KOPT-K1 (cell line): ENCODE results near the gene NFATC1.

Experiments used
- H3K27ac ChIP-seq: fragments of 200-600 bp; sonication (generic); 2 replicates; pipeline ENCODE4 v1.5.1; 2016; ENCODE audit warnings: antibody characterized with exemption, mild to moderate bottlenecking, low read depth, low read length; ENCODE audit not compliant: poor library complexity, severe bottlenecking
- H3K36me3 ChIP-seq: fragments of 200-600 bp; sonication (generic); 2 replicates; pipeline ENCODE4 v1.5.1; 2017; ENCODE audit warnings: antibody characterized with exemption, mild to moderate bottlenecking, low read length, moderate library complexity; ENCODE audit not compliant: insufficient read depth
- H3K9me3 ChIP-seq: fragments of 200-600 bp; sonication (generic); 2 replicates; pipeline ENCODE4 v1.5.1; 2017; ENCODE audit warnings: antibody characterized with exemption, low read length, mild to moderate bottlenecking; ENCODE audit not compliant: insufficient read depth, poor library complexity, severe bottlenecking

The NFATC1 gene

GRCh38 chr18:79532313-79533007 is 136.7 kb downstream of the NFATC1 start:
- H3K27ac ChIP-seq, result no peak overlapping the region
- no peaks in the 10 kb centered on the region for H3K9me3 ChIP-seq
- peaks cover 12% of the 10 kb centered on the region; the same call in 1 of the 2 replicates for H3K36me3 ChIP-seq

- Histone ChIP-seq H3K9me3 (peaks cover 7% of the 10 kb centered on the region), H3K36me3 (peaks cover 6% of the 10 kb centered on the region; the same call in 1 of the 2 replicates), H3K27ac (no peak overlapping the region)
Measured at GRCh38 chr18:79533146-79533545, 137.4 kb downstream of the NFATC1 start.

- peaks cover 7% of the 10 kb centered on the region for H3K9me3 ChIP-seq
- peaks cover 2% of the 10 kb centered on the region; the same call in 1 of the 2 replicates for H3K36me3 ChIP-seq
- H3K27ac ChIP-seq, result no peak overlapping the region
Measured at GRCh38 chr18:79533591-79533990, 137.9 kb downstream of the NFATC1 start.

GRCh38 chr18:79534356-79534755 is 138.6 kb downstream of the NFATC1 start:
- Histone ChIP-seq H3K27ac (no peak overlapping the region), H3K36me3 (no peaks in the 10 kb centered on the region; the same call in 1 of the 2 replicates), H3K9me3 (peaks cover 7% of the 10 kb centered on the region)

GRCh38 chr18:79537758-79538157 is 142.0 kb downstream of the NFATC1 start:
- no peaks in the 10 kb centered on the region for H3K36me3 ChIP-seq
- H3K27ac ChIP-seq, result no peak overlapping the region
- H3K9me3 ChIP-seq, result peaks cover 7% of the 10 kb centered on the region

- no peak overlapping the region for H3K27ac ChIP-seq
- peaks cover 7% of the 10 kb centered on the region for H3K9me3 ChIP-seq
- no peaks in the 10 kb centered on the region for H3K36me3 ChIP-seq
Measured at GRCh38 chr18:79538635-79539034, 142.9 kb downstream of the NFATC1 start.

- no peaks in the 10 kb centered on the region for H3K36me3 ChIP-seq
- H3K27ac ChIP-seq, result no peak overlapping the region
- peaks cover 7% of the 10 kb centered on the region for H3K9me3 ChIP-seq
Measured at GRCh38 chr18:79540161-79540903, 144.6 kb downstream of the NFATC1 start.

- peaks cover 7% of the 10 kb centered on the region for H3K9me3 ChIP-seq
- no peaks in the 10 kb centered on the region for H3K36me3 ChIP-seq
- no peak overlapping the region for H3K27ac ChIP-seq
Measured at GRCh38 chr18:79540904-79541282, 145.2 kb downstream of the NFATC1 start.

GRCh38 chr18:79542213-79542612 is 146.5 kb downstream of the NFATC1 start:
- no peak overlapping the region for H3K27ac ChIP-seq
- peaks cover 7% of the 10 kb centered on the region for H3K9me3 ChIP-seq
- H3K36me3 ChIP-seq, result no peaks in the 10 kb centered on the region

- no peak overlapping the region for H3K27ac ChIP-seq
- peaks cover under 1% of the 10 kb centered on the region for H3K9me3 ChIP-seq
- no peaks in the 10 kb centered on the region for H3K36me3 ChIP-seq
Measured at GRCh38 chr18:79542876-79543750, 147.4 kb downstream of the NFATC1 start.

GRCh38 chr18:79543861-79544385 is 148.2 kb downstream of the NFATC1 start:
- Histone ChIP-seq H3K9me3 (no peaks in the 10 kb centered on the region), H3K36me3 (no peaks in the 10 kb centered on the region), H3K27ac (no peak overlapping the region)

- Histone ChIP-seq H3K36me3 (no peaks in the 10 kb centered on the region), H3K9me3 (no peaks in the 10 kb centered on the region), H3K27ac (no peak overlapping the region)
Measured at GRCh38 chr18:79544386-79544963, 148.7 kb downstream of the NFATC1 start.

- Histone ChIP-seq H3K27ac (no peak overlapping the region), H3K36me3 (no peaks in the 10 kb centered on the region), H3K9me3 (no peaks in the 10 kb centered on the region)
Measured at GRCh38 chr18:79545255-79545654, 149.5 kb downstream of the NFATC1 start.

- H3K27ac ChIP-seq, result no peak overlapping the region
- H3K36me3 ChIP-seq, result no peaks in the 10 kb centered on the region
- H3K9me3 ChIP-seq, result no peaks in the 10 kb centered on the region
Measured at GRCh38 chr18:79545736-79546171, 150.0 kb downstream of the NFATC1 start.
